Endothelial cell of umbilical vein (primary cell): Measurements from ENCODE around the gene HIKESHI. TPM values are rescaled to one million over a fixed set of nuclear protein-coding genes. Genes with fewer than 3 reads are reported as not detected.

Experiments used
- BruUV-seq: library from RNA; stranded (reverse); fragments of 400-500 nt; replicated peaks from 2 replicates; lab custom pipeline; 2021; lab: Mats Ljungman, UMichigan
- CTCF ChIA-PET: fragments of 300-600, 350-600 bp; sonication (Branson Sonifier 250); formaldehyde crosslinking; loops from one replicate; lab custom pipeline; 2021; ENCODE audit warnings: antibody characterized with exemption, inconsistent platforms; lab: Charles Lee
- POLR2A ChIA-PET: fragments of 300-600, 350-600 bp; sonication (Branson Sonifier 250); formaldehyde crosslinking; loops from one replicate; lab custom pipeline; 2021; ENCODE audit warnings: antibody characterized with exemption, inconsistent platforms; lab: Charles Lee
- DNase-seq: peaks from one replicate; pipeline ENCODE4 v3.0.0-alpha.2; 2011; ENCODE audit warnings: low read depth, low spot score
- FAIRE-seq: peaks from 2 replicates; lab custom pipeline; 2011; peaks lifted over from hg19 to GRCh38; lab: Jason Lieb, UNC
- H2AFZ ChIP-seq: 2 replicates; pipeline ENCODE4 v1.6.0; 2012; ENCODE audit warnings: low read depth, low read length, control low read depth, inconsistent platforms
- H3K27ac ChIP-seq: 2 replicates; pipeline ENCODE4 v1.5.1; 2011; ENCODE audit warnings: low read depth, mild to moderate bottlenecking, control low read depth, low read length, moderate library complexity; ENCODE audit not compliant: insufficient read depth
- H3K27me3 ChIP-seq, 2 experiments: 2 replicates each; pipeline versions ENCODE4 v1.6.0 to v1.6.1; 2011; ENCODE audit warnings: low read length in 2 of 2, mixed read lengths in 1 of 2; ENCODE audit not compliant: control insufficient read depth in 2 of 2, insufficient read depth in 2 of 2
- H3K36me3 ChIP-seq, 2 experiments: 2 replicates in 1 of 2; 3 replicates in 1 of 2; pipeline ENCODE4 v1.5.1; 2011; ENCODE audit warnings: low read length in 2 of 2, mild to moderate bottlenecking in 1 of 2, moderate library complexity in 1 of 2; ENCODE audit not compliant: control insufficient read depth in 2 of 2, insufficient read depth in 2 of 2; ENCODE audit errors: extremely low read depth in 1 of 2
- H3K4me1 ChIP-seq: 3 replicates; pipeline ENCODE4 v1.5.1; 2011; ENCODE audit warnings: mild to moderate bottlenecking, low read length; ENCODE audit not compliant: control insufficient read depth, insufficient read depth; ENCODE audit errors: extremely low read depth
- H3K4me2 ChIP-seq: 2 replicates; pipeline ENCODE4 v1.6.1; 2011; ENCODE audit warnings: low read length, control low read depth, mixed read lengths; ENCODE audit not compliant: insufficient read depth
- H3K4me3 ChIP-seq, 3 experiments: fragments of 200-600 bp in 1 of 3; sonication (generic), shearing (Covaris generic) in 1 of 3; replicated peaks in 1 of 3; 2 replicates each; pipeline ENCODE4 v1.5.1; 2011 to 2016; ENCODE audit warnings: control low read depth in 3 of 3, low read length in 3 of 3, mild to moderate bottlenecking in 2 of 3, inconsistent platforms in 1 of 3, low read depth in 1 of 3, moderate library complexity in 1 of 3; ENCODE audit not compliant: insufficient read depth in 1 of 3
- H3K79me2 ChIP-seq: 2 replicates; pipeline ENCODE4 v1.6.0; 2012; ENCODE audit warnings: low read length, inconsistent platforms; ENCODE audit not compliant: control insufficient read depth, insufficient read depth
- H3K9ac ChIP-seq: replicated peaks from 2 replicates; pipeline ENCODE3; 2011; ENCODE audit warnings: low read length, control low read depth; ENCODE audit not compliant: insufficient read depth; ENCODE audit errors: extremely low read depth
- H3K9me1 ChIP-seq: replicated peaks from 3 replicates; pipeline ENCODE4 v1.6.0; 2011; ENCODE audit warnings: mild to moderate bottlenecking, low read length; ENCODE audit not compliant: control insufficient read depth, insufficient read depth; ENCODE audit errors: extremely low read depth
- H3K9me3 ChIP-seq: replicated peaks from 2 replicates; pipeline ENCODE4 v1.5.1; 2012; ENCODE audit warnings: low read length, inconsistent platforms; ENCODE audit not compliant: control insufficient read depth, insufficient read depth
- H4K20me1 ChIP-seq: replicated peaks from 2 replicates; pipeline ENCODE3; 2011; ENCODE audit warnings: mild to moderate bottlenecking, low read length; ENCODE audit not compliant: control insufficient read depth, insufficient read depth; ENCODE audit errors: extremely low read depth
- CTCF ChIP-seq, 2 donors: IDR thresholded peaks; 1 replicate in 1 of 2; 2 replicates in 1 of 2; pipeline ENCODE4 v1.5.1; 2011; ENCODE audit warnings: low read length in 2 of 2, mild to moderate bottlenecking in 2 of 2, moderate library complexity in 2 of 2, control low read depth in 1 of 2, inconsistent platforms in 1 of 2, low read depth in 1 of 2; ENCODE audit not compliant: insufficient read depth in 1 of 2; ENCODE audit errors: extremely low read depth in 1 of 2
- EZH2 ChIP-seq: IDR thresholded peaks from 2 replicates; pipeline ENCODE4 v1.6.1; 2012; ENCODE audit warnings: borderline replicate concordance, low read depth, mild to moderate bottlenecking, moderate library complexity, low read length, inconsistent platforms; ENCODE audit not compliant: severe bottlenecking
- FOS ChIP-seq: IDR thresholded peaks from 2 replicates; pipeline ENCODE4 v1.6.1; 2011; ENCODE audit warnings: mild to moderate bottlenecking, low read length, moderate library complexity, borderline replicate concordance; ENCODE audit not compliant: insufficient read depth
- GATA2 ChIP-seq: IDR thresholded peaks from 2 replicates; pipeline ENCODE4 v1.7.0; 2011; ENCODE audit warnings: low read depth, mild to moderate bottlenecking, moderate library complexity, mixed read lengths, low read length; ENCODE audit not compliant: insufficient read length, insufficient read depth
- JUN ChIP-seq: IDR thresholded peaks from 2 replicates; pipeline ENCODE4 v1.6.1; 2011; ENCODE audit warnings: borderline replicate concordance, low read depth; ENCODE audit not compliant: insufficient read length, insufficient read depth
- MAX ChIP-seq: IDR thresholded peaks from 2 replicates; pipeline ENCODE4 v1.6.1; 2011; ENCODE audit not compliant: insufficient read depth, insufficient read length
- MYC ChIP-seq: IDR thresholded peaks from one replicate; pipeline ENCODE4 v1.6.1; 2011; ENCODE audit warnings: mild to moderate bottlenecking, low read depth, low read length
- POLR2A ChIP-seq: IDR thresholded peaks from 2 replicates; pipeline ENCODE4 v1.6.1; 2012; ENCODE audit warnings: low read depth, mild to moderate bottlenecking, control low read depth, low read length
- POLR2AphosphoS5 ChIP-seq: IDR thresholded peaks from 2 replicates; pipeline ENCODE4 v1.6.1; 2012; ENCODE audit warnings: low read depth, mild to moderate bottlenecking, control low read depth, low read length, moderate library complexity; ENCODE audit not compliant: insufficient read depth
- dilution Hi-C: fragments of 300-500 bp; cut with MboI; formaldehyde crosslinking; loops from one replicate; pipeline ENCODE4 v1.15.0; 2019; ENCODE audit warnings: low sequenced_read_pairs; ENCODE audit not compliant: extremely low pct_ligation_motif_present
- intact Hi-C: fragments of 100-400 bp; cut with micrococcal nuclease; formaldehyde crosslinking; loops from one replicate; pipeline ENCODE4 v1.10.0; 2022
- polyA plus RNA-seq, 4 experiments: library from polyadenylated mRNA; depleted of rRNA in 3 of 4; stranded (reverse) in 3 of 4; unstranded in 1 of 4; fragments of >200 nt; gene quantifications; 2 replicates each; pipeline versions ENCODE4 v1.2.1 to v1.2.3, GENCODE V29; 2011 to 2012; ENCODE audit warnings: missing spikeins in 1 of 4
- total RNA-seq: library from RNA; stranded (reverse); gene quantifications from 2 replicates; pipeline ENCODE4 v1.2.3, GENCODE V29; 2021

The HIKESHI gene
- total and polyA plus RNA-seq, 2 donors (not counting 3 experiments of a cell fraction or from before 2014, with no cell fraction given): 40.2 to 66.9 TPM

GRCh38 chr11:86256608-86257007, 45.4 kb upstream of the HIKESHI start:
- dilution Hi-C loops: no loop called here
- Histone ChIP-seq H3K4me2 (no peak overlapping the region), H3K9me3 (no peaks in the 10 kb centered on the region), H3K9ac (no peak overlapping the region), H3K4me3 (no peak overlapping the region), H3K4me1 (no peaks in the 10 kb centered on the region), H2AFZ (no peak overlapping the region), H3K9me1 (no peaks in the 10 kb centered on the region), H3K36me3 (peaks cover 0 to 5% of the 10 kb centered on the region in 2 experiments), H3K27me3 (no peaks in the 10 kb centered on the region), H3K27ac (no peak overlapping the region), H3K79me2 (peaks cover 20% of the 10 kb centered on the region), H4K20me1 (no peaks in the 10 kb centered on the region)
- no peak for DNase-seq
- BruUV-seq: no TSS peak
- intact Hi-C loops: no loop called here
- ChIA-PET CTCF (no interaction called here), POLR2A (no interaction called here)
- no peak for FAIRE-seq
- TF ChIP-seq FOS (no peak), EZH2 (no peak), POLR2AphosphoS5 (no peak), JUN (no peak), MYC (no peak), GATA2 (no peak), MAX (no peak), POLR2A (no peak), CTCF (IDR thresholded peaks at IDR 0.05; ENCODE audit: extremely low read depth in 1 of 2, insufficient read depth in 1 of 2, low read depth in 1 of 2, low read length in 2 of 2) (no peak)
